ENCODE data around the gene TBC1D24. TPM values are rescaled to one million over a fixed set of nuclear protein-coding genes. Genes with fewer than 3 reads are reported as not detected.
A peak's percentile ranks its signal among the peaks of the same experiment; 100 is the strongest.

TBC1D24 gene
- total and polyA plus RNA-seq, 2 donors (not counting 1 experiment from before 2014, with no cell fraction given): 6.3 to 10.9 TPM

- TF ChIP-seq, protein P1, sequence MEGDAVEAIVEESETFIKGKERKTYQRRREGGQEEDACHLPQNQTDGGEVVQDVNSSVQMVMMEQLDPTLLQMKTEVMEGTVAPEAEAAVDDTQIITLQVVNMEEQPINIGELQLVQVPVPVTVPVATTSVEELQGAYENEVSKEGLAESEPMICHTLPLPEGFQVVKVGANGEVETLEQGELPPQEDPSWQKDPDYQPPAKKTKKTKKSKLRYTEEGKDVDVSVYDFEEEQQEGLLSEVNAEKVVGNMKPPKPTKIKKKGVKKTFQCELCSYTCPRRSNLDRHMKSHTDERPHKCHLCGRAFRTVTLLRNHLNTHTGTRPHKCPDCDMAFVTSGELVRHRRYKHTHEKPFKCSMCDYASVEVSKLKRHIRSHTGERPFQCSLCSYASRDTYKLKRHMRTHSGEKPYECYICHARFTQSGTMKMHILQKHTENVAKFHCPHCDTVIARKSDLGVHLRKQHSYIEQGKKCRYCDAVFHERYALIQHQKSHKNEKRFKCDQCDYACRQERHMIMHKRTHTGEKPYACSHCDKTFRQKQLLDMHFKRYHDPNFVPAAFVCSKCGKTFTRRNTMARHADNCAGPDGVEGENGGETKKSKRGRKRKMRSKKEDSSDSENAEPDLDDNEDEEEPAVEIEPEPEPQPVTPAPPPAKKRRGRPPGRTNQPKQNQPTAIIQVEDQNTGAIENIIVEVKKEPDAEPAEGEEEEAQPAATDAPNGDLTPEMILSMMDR (conservative IDR thresholded peaks at IDR 0.05 in 1 of 2, IDR thresholded peaks at IDR 0.05 in 1 of 2; ENCODE audit: low read depth in 1 of 2, low read length in 2 of 2): no peak
- TF ChIP-seq EZH2 (IDR thresholded peaks at IDR 0.05; ENCODE audit: low read length, missing control alignments): no peak
- H3K79me2 ChIP-seq (ENCODE audit: control insufficient read depth, insufficient read depth, low read length): peaks cover 39% of the 10 kb centered on the region
- no peaks in the 10 kb centered on the region for H3K27me3 ChIP-seq (ENCODE audit: control insufficient read depth, insufficient read depth, low read length)
- DNase-seq (ENCODE audit: low read depth in 2 of 2): no peak
- no peaks in the 10 kb centered on the region for H3K9me3 ChIP-seq (ENCODE audit: control insufficient read depth, insufficient read depth, low read depth, low read length)
- H3K27ac ChIP-seq (ENCODE audit: insufficient read depth, low read length): no peak overlapping the region
- peaks cover 3% of the 10 kb centered on the region for H3K36me3 ChIP-seq (ENCODE audit: control insufficient read depth, insufficient read depth, low read length)
- H3K4me2 ChIP-seq (ENCODE audit: extremely low read depth, insufficient read depth, low read length): peak overlapping the region; percentile 85
- no peak overlapping the region for H2AFZ ChIP-seq (ENCODE audit: low read length)
- no peak overlapping the region for H3K9ac ChIP-seq (ENCODE audit: insufficient read depth, low read length)
- H3K4me3 ChIP-seq (replicated peaks in 1 of 4; ENCODE audit: control extremely low read depth in 1 of 4, insufficient read depth in 1 of 4, low read depth in 3 of 4, low read length in 4 of 4): peak overlapping the region in 3 of 4 experiments; percentile 35 to 96 (median 57)
- H3K4me1 ChIP-seq (ENCODE audit: control insufficient read depth, extremely low read depth, insufficient read depth, low read length): peaks cover 18% of the 10 kb centered on the region
- peaks cover 2% of the 10 kb centered on the region for H4K20me1 ChIP-seq (ENCODE audit: control insufficient read depth, extremely low read depth, insufficient read depth, low read length)
Observed at GRCh38 chr16:2512735-2513404, 37.9 kb downstream of the TBC1D24 start.

- peak within 1 kb of the TSS; percentile 90 for H3K27ac ChIP-seq (ENCODE audit: insufficient read depth, low read length)
- no peaks in the 10 kb centered on the region for H3K27me3 ChIP-seq (ENCODE audit: control insufficient read depth, insufficient read depth, low read length)
- H4K20me1 ChIP-seq (ENCODE audit: control insufficient read depth, extremely low read depth, insufficient read depth, low read length): peaks cover 2% of the 10 kb centered on the region
- no peaks in the 10 kb centered on the region for H3K9me3 ChIP-seq (ENCODE audit: control insufficient read depth, insufficient read depth, low read depth, low read length)
- H2AFZ ChIP-seq (ENCODE audit: low read length): no peak within 1 kb of the TSS
- TF ChIP-seq, protein P1 (conservative IDR thresholded peaks at IDR 0.05 in 1 of 2, IDR thresholded peaks at IDR 0.05 in 1 of 2; ENCODE audit: low read depth in 1 of 2, low read length in 2 of 2): no peak
- no peak for TF ChIP-seq EZH2 (IDR thresholded peaks at IDR 0.05; ENCODE audit: low read length, missing control alignments)
- peaks cover 47% of the 10 kb centered on the region for H3K79me2 ChIP-seq (ENCODE audit: control insufficient read depth, insufficient read depth, low read length)
- peak; percentile 76 to 82 for DNase-seq (ENCODE audit: low read depth in 2 of 2)
- H3K4me2 ChIP-seq (ENCODE audit: extremely low read depth, insufficient read depth, low read length): peak within 1 kb of the TSS; percentile 89
- H3K4me1 ChIP-seq (ENCODE audit: control insufficient read depth, extremely low read depth, insufficient read depth, low read length): peaks cover 18% of the 10 kb centered on the region
- H3K4me3 ChIP-seq (replicated peaks in 1 of 4; ENCODE audit: control extremely low read depth in 1 of 4, insufficient read depth in 1 of 4, low read depth in 3 of 4, low read length in 4 of 4): peak within 1 kb of the TSS; percentile 57 to 96 (median 90)
- H3K9ac ChIP-seq (ENCODE audit: insufficient read depth, low read length): peak within 1 kb of the TSS; percentile 96
- H3K36me3 ChIP-seq (ENCODE audit: control insufficient read depth, insufficient read depth, low read length): peaks cover 3% of the 10 kb centered on the region
Observed at GRCh38 chr16:2513405-2514332, 38.7 kb downstream of the TBC1D24 start, which contains the start of gene ATP6V0C. TSS of gene ATP6V0C (plus strand) at chr16:2513952. CDS start at chr16:2514104, 152 bp downstream.
